ENCODE measurements around the gene DUT. TPM values are rescaled to one million over a fixed set of nuclear protein-coding genes. Genes with fewer than 3 reads are reported as not detected.
"Not testable (repeated sequence)": the region's sequence is repeated elsewhere in the genome, so short reads cannot be mapped to it uniquely, and the experiment has no call there.

Gene DUT
- total RNA-seq, 3 donors from 2014 or later: 194 to 248 (median 214) TPM

- H3K4me1 Mint-ChIP-seq (ENCODE audit: low read depth): no peaks in the 10 kb centered on the region
- H3K27me3 Mint-ChIP-seq (ENCODE audit: low read depth): no peaks in the 10 kb centered on the region
- H3K4me3 Mint-ChIP-seq: no peak overlapping the region
- ATAC-seq (no peak), DNase-seq (no peak)
- H3K9me3 Mint-ChIP-seq: no peaks in the 10 kb centered on the region
- no peaks in the 10 kb centered on the region for H3K36me3 Mint-ChIP-seq (ENCODE audit: insufficient read depth)
Measured at GRCh38 chr15:48313216-48313615, 18.0 kb upstream of the DUT start.

- Mint-ChIP-seq H3K36me3 (ENCODE audit: insufficient read depth) (no peaks in the 10 kb centered on the region), H3K9me3 (no peaks in the 10 kb centered on the region)
Measured at GRCh38 chr15:48315041-48315440, 16.2 kb upstream of the DUT start.

GRCh38 chr15:48317221-48317620 is 14.0 kb upstream of the DUT start:
- Mint-ChIP-seq H3K4me1 (ENCODE audit: low read depth) (no peaks in the 10 kb centered on the region), H3K27me3 (ENCODE audit: low read depth) (no peaks in the 10 kb centered on the region), H3K9me3 (no peaks in the 10 kb centered on the region), H3K36me3 (ENCODE audit: insufficient read depth) (no peaks in the 10 kb centered on the region), H3K4me3 (no peak overlapping the region)
- DNase-seq (no peak), ATAC-seq (no peak)

More at GRCh38 chr15:48315041-48315440, 16.2 kb upstream of the DUT start:
- ATAC-seq (no peak), DNase-seq (no peak)
- Mint-ChIP-seq H3K4me3 (no peak overlapping the region), H3K27me3 (ENCODE audit: low read depth) (no peaks in the 10 kb centered on the region), H3K4me1 (ENCODE audit: low read depth) (no peaks in the 10 kb centered on the region)

- ATAC-seq (no peak), DNase-seq (no peak)
- Mint-ChIP-seq H3K9me3 (no peaks in the 10 kb centered on the region), H3K27me3 (ENCODE audit: low read depth) (no peaks in the 10 kb centered on the region), H3K4me1 (ENCODE audit: low read depth) (no peaks in the 10 kb centered on the region), H3K36me3 (ENCODE audit: insufficient read depth) (no peaks in the 10 kb centered on the region), H3K4me3 (no peak overlapping the region)
Measured at GRCh38 chr15:48318131-48318530, 13.1 kb upstream of the DUT start.

GRCh38 chr15:48323294-48323693 is 7.9 kb upstream of the DUT start:
- Mint-ChIP-seq H3K36me3 (ENCODE audit: insufficient read depth) (no peaks in the 10 kb centered on the region), H3K27me3 (ENCODE audit: low read depth) (no peaks in the 10 kb centered on the region), H3K9me3 (no peaks in the 10 kb centered on the region), H3K4me3 (no peak overlapping the region), H3K4me1 (ENCODE audit: low read depth) (peaks cover 2% of the 10 kb centered on the region)
- ATAC-seq (no peak), DNase-seq (no peak)

- H3K9me3 Mint-ChIP-seq: no peaks in the 10 kb centered on the region
- ATAC-seq: no peak
- DNase-seq: no peak
- H3K27me3 Mint-ChIP-seq (ENCODE audit: low read depth): no peaks in the 10 kb centered on the region
- H3K36me3 Mint-ChIP-seq (ENCODE audit: insufficient read depth): no peaks in the 10 kb centered on the region
- H3K4me3 Mint-ChIP-seq: no peak overlapping the region
- peaks cover 4% of the 10 kb centered on the region for H3K4me1 Mint-ChIP-seq (ENCODE audit: low read depth)
Measured at GRCh38 chr15:48324949-48325348, 6.3 kb upstream of the DUT start.

- Mint-ChIP-seq H3K4me1 (ENCODE audit: low read depth) (peaks cover 8% of the 10 kb centered on the region), H3K4me3 (no peak overlapping the region), H3K9me3 (no peaks in the 10 kb centered on the region), H3K27me3 (ENCODE audit: low read depth) (no peaks in the 10 kb centered on the region), H3K36me3 (ENCODE audit: insufficient read depth) (no peaks in the 10 kb centered on the region)
- DNase-seq (no peak), ATAC-seq (no peak)
Measured at GRCh38 chr15:48325400-48325799, 5.8 kb upstream of the DUT start.

GRCh38 chr15:48326180-48326579 is 5.0 kb upstream of the DUT start:
- not testable (repeated sequence) for ATAC-seq; H3K4me3 Mint-ChIP-seq; H3K27me3 Mint-ChIP-seq (ENCODE audit: low read depth); H3K36me3 Mint-ChIP-seq (ENCODE audit: insufficient read depth); DNase-seq; H3K4me1 Mint-ChIP-seq (ENCODE audit: low read depth); H3K9me3 Mint-ChIP-seq

- ATAC-seq (no peak), DNase-seq (no peak)
- peaks cover 8% of the 10 kb centered on the region for H3K36me3 Mint-ChIP-seq (ENCODE audit: insufficient read depth)
- H3K9me3 Mint-ChIP-seq: no peaks in the 10 kb centered on the region
- peak overlapping the region; percentile 91 for H3K4me3 Mint-ChIP-seq
- H3K4me1 Mint-ChIP-seq (ENCODE audit: low read depth): peaks cover 20% of the 10 kb centered on the region
- H3K27me3 Mint-ChIP-seq (ENCODE audit: low read depth): no peaks in the 10 kb centered on the region
Measured at GRCh38 chr15:48330105-48330785, 984 bp upstream of the DUT start.

- H3K9me3 Mint-ChIP-seq: no peaks in the 10 kb centered on the region
- H3K4me3 Mint-ChIP-seq: peak overlapping the region; percentile 91
- DNase-seq (peak; percentile 63), ATAC-seq (peak; percentile 65 to 70)
- H3K36me3 Mint-ChIP-seq (ENCODE audit: insufficient read depth): peaks cover 17% of the 10 kb centered on the region
- H3K4me1 Mint-ChIP-seq (ENCODE audit: low read depth): peaks cover 20% of the 10 kb centered on the region
- H3K27me3 Mint-ChIP-seq (ENCODE audit: low read depth): no peaks in the 10 kb centered on the region
Measured at GRCh38 chr15:48331796-48332641, 790 bp downstream of the DUT start.

GRCh38 chr15:48332642-48333034 is 1.4 kb downstream of the DUT start:
- Mint-ChIP-seq H3K9me3 (no peaks in the 10 kb centered on the region), H3K27me3 (ENCODE audit: low read depth) (no peaks in the 10 kb centered on the region), H3K4me3 (peak overlapping the region; percentile 91), H3K4me1 (ENCODE audit: low read depth) (peaks cover 20% of the 10 kb centered on the region), H3K36me3 (ENCODE audit: insufficient read depth) (peaks cover 17% of the 10 kb centered on the region)
- ATAC-seq (no peak), DNase-seq (no peak)

GRCh38 chr15:48333540-48333939 is 2.3 kb downstream of the DUT start:
- H3K27me3 Mint-ChIP-seq (ENCODE audit: low read depth): no peaks in the 10 kb centered on the region
- peaks cover 17% of the 10 kb centered on the region for H3K4me1 Mint-ChIP-seq (ENCODE audit: low read depth)
- no peaks in the 10 kb centered on the region for H3K9me3 Mint-ChIP-seq
- H3K36me3 Mint-ChIP-seq (ENCODE audit: insufficient read depth): peaks cover 19% of the 10 kb centered on the region
- no peak for ATAC-seq
- H3K4me3 Mint-ChIP-seq: peak overlapping the region; percentile 91
- DNase-seq: no peak

- peaks cover 19% of the 10 kb centered on the region for H3K36me3 Mint-ChIP-seq (ENCODE audit: insufficient read depth)
- no peaks in the 10 kb centered on the region for H3K27me3 Mint-ChIP-seq (ENCODE audit: low read depth)
- no peak overlapping the region for H3K4me3 Mint-ChIP-seq
- H3K4me1 Mint-ChIP-seq (ENCODE audit: low read depth): peaks cover 17% of the 10 kb centered on the region
- no peak for ATAC-seq
- H3K9me3 Mint-ChIP-seq: no peaks in the 10 kb centered on the region
- no peak for DNase-seq
Measured at GRCh38 chr15:48334260-48334659, 3.0 kb downstream of the DUT start.

GRCh38 chr15:48336940-48337339 is 5.7 kb downstream of the DUT start:
- DNase-seq (no peak), ATAC-seq (no peak)
- Mint-ChIP-seq H3K4me3 (no peak overlapping the region), H3K4me1 (ENCODE audit: low read depth) (peaks cover 16% of the 10 kb centered on the region), H3K9me3 (no peaks in the 10 kb centered on the region), H3K27me3 (ENCODE audit: low read depth) (no peaks in the 10 kb centered on the region), H3K36me3 (ENCODE audit: insufficient read depth) (peaks cover 25% of the 10 kb centered on the region)

GRCh38 chr15:48337607-48338006 is 6.4 kb downstream of the DUT start:
- no peak for DNase-seq
- no peaks in the 10 kb centered on the region for H3K27me3 Mint-ChIP-seq (ENCODE audit: low read depth)
- peaks cover 14% of the 10 kb centered on the region for H3K4me1 Mint-ChIP-seq (ENCODE audit: low read depth)
- no peak for ATAC-seq
- no peaks in the 10 kb centered on the region for H3K9me3 Mint-ChIP-seq
- no peak overlapping the region for H3K4me3 Mint-ChIP-seq
- peaks cover 29% of the 10 kb centered on the region for H3K36me3 Mint-ChIP-seq (ENCODE audit: insufficient read depth)

Data from activated T-cell treated with anti-CD3 and anti-CD28 coated beads, Interleukin-2, amount 50 U/mL, for 4 hours (primary cell).